Neural cell (in vitro differentiated cells): Measurements from ENCODE around the gene SECTM1. TPM values are rescaled to one million over a fixed set of nuclear protein-coding genes. Genes with fewer than 3 reads are reported as not detected.

Experiments
- H2AFZ ChIP-seq: fragments of 200-600, 300-800 bp; sonication (generic), shearing (Covaris generic); 2 replicates; pipeline ENCODE4 v1.6.0; 2014; ENCODE audit warnings: low read depth, mild to moderate bottlenecking, antibody characterized with exemption, low read length, moderate library complexity
- H3F3A ChIP-seq: fragments of 200-600 bp; shearing (Covaris generic); 2 replicates; pipeline ENCODE4 v1.6.1; 2016; ENCODE audit warnings: mild to moderate bottlenecking, moderate library complexity, mixed read lengths, antibody characterized with exemption, low read length; ENCODE audit not compliant: insufficient read depth, poor library complexity, severe bottlenecking
- H3K27ac ChIP-seq: fragments of 200-600, 300-800 bp; sonication (generic), shearing (Covaris generic); 2 replicates; pipeline ENCODE4 v1.5.1; 2014; ENCODE audit warnings: mild to moderate bottlenecking, low read length, moderate library complexity
- H3K27me3 ChIP-seq: fragments of 300-800, 200-600 bp; sonication (generic), shearing (Covaris generic); 2 replicates; pipeline ENCODE4 v1.6.0; 2014; ENCODE audit warnings: mild to moderate bottlenecking, low read depth, low read length, moderate library complexity; ENCODE audit not compliant: insufficient read depth
- H3K36me3 ChIP-seq: fragments of 300-800, 200-600 bp; sonication (generic), shearing (Covaris generic); 2 replicates; pipeline ENCODE4 v1.5.1; 2014; ENCODE audit warnings: mild to moderate bottlenecking, antibody characterized with exemption, low read length, moderate library complexity; ENCODE audit not compliant: insufficient read depth
- H3K4me2 ChIP-seq: fragments of 300-800, 200-600 bp; sonication (generic), shearing (Covaris generic); 2 replicates; pipeline ENCODE4 v1.6.0; 2014; ENCODE audit warnings: mild to moderate bottlenecking, low read length
- H3K4me3 ChIP-seq: fragments of 300-800, 200-600 bp; sonication (generic), shearing (Covaris generic); 2 replicates; pipeline ENCODE4 v1.5.1; 2014; ENCODE audit warnings: mild to moderate bottlenecking, low read length, moderate library complexity
- H3K79me2 ChIP-seq: fragments of 200-600 bp; shearing (Covaris generic); replicated peaks from 2 replicates; pipeline ENCODE4 v1.6.0; 2014; ENCODE audit warnings: mild to moderate bottlenecking, low read length, moderate library complexity; ENCODE audit not compliant: insufficient read depth
- H3K9ac ChIP-seq: fragments of 300-800, 200-600 bp; sonication (generic), shearing (Covaris generic); 2 replicates; pipeline ENCODE4 v1.6.1; 2016; ENCODE audit warnings: mild to moderate bottlenecking, low read length, mixed read lengths
- H3K9me2 ChIP-seq: fragments of 200-600 bp; shearing (Covaris generic); 2 replicates; pipeline ENCODE4 v1.6.1; 2016; ENCODE audit warnings: mild to moderate bottlenecking, low read length, mixed read lengths; ENCODE audit not compliant: insufficient read depth
- H3K9me3 ChIP-seq: fragments of 200-600, 300-800 bp; sonication (generic), shearing (Covaris generic); 2 replicates; pipeline ENCODE4 v1.6.1; 2016; ENCODE audit warnings: mild to moderate bottlenecking, mixed run types, low read length, moderate library complexity, mixed read lengths
- H4K20me1 ChIP-seq: fragments of 200-600 bp; shearing (Covaris generic); 2 replicates; pipeline ENCODE4 v1.6.1; 2016; ENCODE audit warnings: mild to moderate bottlenecking, mixed run types; ENCODE audit not compliant: insufficient read depth
- EP300 ChIP-seq: fragments of 450-650 bp; conservative IDR thresholded peaks from 2 replicates; pipeline ENCODE4 v1.6.1; 2014; ENCODE audit warnings: antibody characterized with exemption, mild to moderate bottlenecking, moderate library complexity; ENCODE audit not compliant: poor library complexity, severe bottlenecking
- EZH2 ChIP-seq: fragments of 200-600, 300-800 bp; shearing (Covaris generic), sonication (generic); IDR thresholded peaks from 2 replicates; pipeline ENCODE4 v1.6.1; 2014; ENCODE audit warnings: antibody characterized with exemption, low read length, borderline replicate concordance, mild to moderate bottlenecking; ENCODE audit not compliant: insufficient read depth, poor library complexity, severe bottlenecking
- MXI1 ChIP-seq: fragments of 450-650 bp; conservative IDR thresholded peaks from 2 replicates; pipeline ENCODE4 v1.6.1; 2014; ENCODE audit warnings: antibody characterized with exemption, mild to moderate bottlenecking; ENCODE audit not compliant: poor library complexity, severe bottlenecking
- POLR2AphosphoS5 ChIP-seq: IDR thresholded peaks from 2 replicates; pipeline ENCODE4 v1.6.1; 2012
- RAD21 ChIP-seq: fragments of 450-650 bp; conservative IDR thresholded peaks from 2 replicates; pipeline ENCODE4 v1.6.1; 2014; ENCODE audit warnings: antibody characterized with exemption, mild to moderate bottlenecking, moderate library complexity
- SMC3 ChIP-seq: fragments of 450-650 bp; conservative IDR thresholded peaks from 2 replicates; pipeline ENCODE4 v1.6.1; 2014; ENCODE audit warnings: antibody characterized with exemption, mild to moderate bottlenecking, moderate library complexity; ENCODE audit not compliant: poor library complexity
- TAF1 ChIP-seq: IDR thresholded peaks from 2 replicates; pipeline ENCODE4 v1.6.1; 2012; ENCODE audit warnings: low read depth
- polyA plus RNA-seq: library from polyadenylated mRNA; depleted of rRNA; stranded (reverse); fragments of >200 nt; gene quantifications from 2 replicates; pipeline ENCODE4 v1.2.3, GENCODE V29; 2014
- TF ChIP-seq, protein P1 (sequence below): IDR thresholded peaks from 2 replicates; pipeline ENCODE4 v1.6.1; 2012; ENCODE audit warnings: borderline replicate concordance
- TF ChIP-seq, protein P2 (sequence below): fragments of 450-650 bp; IDR thresholded peaks from 2 replicates; pipeline ENCODE4 v1.5.1; 2014; ENCODE audit warnings: antibody characterized with exemption, mild to moderate bottlenecking, moderate library complexity; ENCODE audit not compliant: poor library complexity, severe bottlenecking

The SECTM1 gene
- polyA plus RNA-seq, 1 donor from 2014 or later: not detected

DNA sequence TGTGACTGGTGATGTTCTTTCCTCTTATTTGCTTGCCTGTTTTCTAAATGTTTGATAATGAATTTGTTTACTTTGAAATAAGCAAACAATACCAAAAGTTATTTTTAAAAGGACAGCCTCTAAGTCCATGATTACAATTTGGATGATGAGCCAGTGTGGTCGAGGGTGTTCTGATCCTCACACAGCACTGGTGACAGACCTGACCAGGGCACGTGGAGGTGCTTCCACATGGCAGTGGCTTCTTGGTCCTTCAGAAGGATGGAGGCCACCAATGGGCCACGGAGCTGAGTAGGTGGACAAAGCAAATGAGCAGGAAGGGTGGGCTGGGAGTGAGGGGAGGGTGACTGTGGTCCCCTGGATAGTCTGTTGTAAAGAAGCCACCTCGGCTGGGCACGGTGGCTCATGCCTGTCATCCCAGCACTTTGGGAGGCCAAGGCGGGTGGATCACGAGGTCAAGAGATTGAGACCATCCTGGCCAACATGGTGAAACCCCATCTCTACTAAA lies 21.3 kb upstream of the SECTM1 start:
- H3K4me2 ChIP-seq: no peak overlapping the region
- no peaks in the 10 kb centered on the region for H3F3A ChIP-seq
- H3K36me3 ChIP-seq: no peaks in the 10 kb centered on the region
- H3K27me3 ChIP-seq: peaks cover 5% of the 10 kb centered on the region
- no peaks in the 10 kb centered on the region for H4K20me1 ChIP-seq
- no peak overlapping the region for H3K9ac ChIP-seq
- H3K4me3 ChIP-seq: no peak overlapping the region
- no peak overlapping the region for H3K27ac ChIP-seq
- no peak for TF ChIP-seq EP300
- no peak for TF ChIP-seq SMC3
- TF ChIP-seq POLR2AphosphoS5: no peak
- TF ChIP-seq, protein P1, sequence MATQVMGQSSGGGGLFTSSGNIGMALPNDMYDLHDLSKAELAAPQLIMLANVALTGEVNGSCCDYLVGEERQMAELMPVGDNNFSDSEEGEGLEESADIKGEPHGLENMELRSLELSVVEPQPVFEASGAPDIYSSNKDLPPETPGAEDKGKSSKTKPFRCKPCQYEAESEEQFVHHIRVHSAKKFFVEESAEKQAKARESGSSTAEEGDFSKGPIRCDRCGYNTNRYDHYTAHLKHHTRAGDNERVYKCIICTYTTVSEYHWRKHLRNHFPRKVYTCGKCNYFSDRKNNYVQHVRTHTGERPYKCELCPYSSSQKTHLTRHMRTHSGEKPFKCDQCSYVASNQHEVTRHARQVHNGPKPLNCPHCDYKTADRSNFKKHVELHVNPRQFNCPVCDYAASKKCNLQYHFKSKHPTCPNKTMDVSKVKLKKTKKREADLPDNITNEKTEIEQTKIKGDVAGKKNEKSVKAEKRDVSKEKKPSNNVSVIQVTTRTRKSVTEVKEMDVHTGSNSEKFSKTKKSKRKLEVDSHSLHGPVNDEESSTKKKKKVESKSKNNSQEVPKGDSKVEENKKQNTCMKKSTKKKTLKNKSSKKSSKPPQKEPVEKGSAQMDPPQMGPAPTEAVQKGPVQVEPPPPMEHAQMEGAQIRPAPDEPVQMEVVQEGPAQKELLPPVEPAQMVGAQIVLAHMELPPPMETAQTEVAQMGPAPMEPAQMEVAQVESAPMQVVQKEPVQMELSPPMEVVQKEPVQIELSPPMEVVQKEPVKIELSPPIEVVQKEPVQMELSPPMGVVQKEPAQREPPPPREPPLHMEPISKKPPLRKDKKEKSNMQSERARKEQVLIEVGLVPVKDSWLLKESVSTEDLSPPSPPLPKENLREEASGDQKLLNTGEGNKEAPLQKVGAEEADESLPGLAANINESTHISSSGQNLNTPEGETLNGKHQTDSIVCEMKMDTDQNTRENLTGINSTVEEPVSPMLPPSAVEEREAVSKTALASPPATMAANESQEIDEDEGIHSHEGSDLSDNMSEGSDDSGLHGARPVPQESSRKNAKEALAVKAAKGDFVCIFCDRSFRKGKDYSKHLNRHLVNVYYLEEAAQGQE: no peak
- TF ChIP-seq, protein P2, sequence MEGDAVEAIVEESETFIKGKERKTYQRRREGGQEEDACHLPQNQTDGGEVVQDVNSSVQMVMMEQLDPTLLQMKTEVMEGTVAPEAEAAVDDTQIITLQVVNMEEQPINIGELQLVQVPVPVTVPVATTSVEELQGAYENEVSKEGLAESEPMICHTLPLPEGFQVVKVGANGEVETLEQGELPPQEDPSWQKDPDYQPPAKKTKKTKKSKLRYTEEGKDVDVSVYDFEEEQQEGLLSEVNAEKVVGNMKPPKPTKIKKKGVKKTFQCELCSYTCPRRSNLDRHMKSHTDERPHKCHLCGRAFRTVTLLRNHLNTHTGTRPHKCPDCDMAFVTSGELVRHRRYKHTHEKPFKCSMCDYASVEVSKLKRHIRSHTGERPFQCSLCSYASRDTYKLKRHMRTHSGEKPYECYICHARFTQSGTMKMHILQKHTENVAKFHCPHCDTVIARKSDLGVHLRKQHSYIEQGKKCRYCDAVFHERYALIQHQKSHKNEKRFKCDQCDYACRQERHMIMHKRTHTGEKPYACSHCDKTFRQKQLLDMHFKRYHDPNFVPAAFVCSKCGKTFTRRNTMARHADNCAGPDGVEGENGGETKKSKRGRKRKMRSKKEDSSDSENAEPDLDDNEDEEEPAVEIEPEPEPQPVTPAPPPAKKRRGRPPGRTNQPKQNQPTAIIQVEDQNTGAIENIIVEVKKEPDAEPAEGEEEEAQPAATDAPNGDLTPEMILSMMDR: no peak
- TF ChIP-seq MXI1: no peak
- TF ChIP-seq TAF1: no peak
- no peak for TF ChIP-seq RAD21
- TF ChIP-seq EZH2: no peak
- no peak overlapping the region for H2AFZ ChIP-seq
- no peaks in the 10 kb centered on the region for H3K9me2 ChIP-seq
- H3K9me3 ChIP-seq: no peaks in the 10 kb centered on the region
- H3K79me2 ChIP-seq: no peaks in the 10 kb centered on the region

DNA sequence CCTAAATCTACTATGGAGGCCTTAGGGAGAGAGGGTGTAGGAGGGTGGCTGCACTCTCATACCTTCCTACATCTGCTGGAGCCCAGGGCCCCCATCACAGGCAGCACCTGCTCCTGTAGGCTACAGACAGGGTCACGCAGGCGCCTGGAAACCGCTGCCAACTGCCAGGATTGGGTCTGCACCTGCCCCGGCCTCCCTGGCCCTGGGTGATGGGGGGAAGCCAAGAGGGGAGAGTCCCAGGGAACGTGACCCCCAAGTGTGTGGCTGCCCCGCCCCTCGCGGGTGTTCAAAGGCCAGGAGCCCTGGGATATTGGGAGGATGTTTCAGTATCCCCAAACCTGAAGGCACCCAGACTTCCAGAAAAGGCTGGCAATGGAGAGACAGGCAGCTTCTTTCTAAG lies 19.9 kb upstream of the SECTM1 start:
- H3K79me2 ChIP-seq: no peaks in the 10 kb centered on the region
- H3K27me3 ChIP-seq: no peaks in the 10 kb centered on the region
- no peak overlapping the region for H3K4me3 ChIP-seq
- H2AFZ ChIP-seq: no peak overlapping the region
- TF ChIP-seq TAF1 (no peak), SMC3 (no peak), EZH2 (no peak), POLR2AphosphoS5 (no peak), RAD21 (no peak), MXI1 (no peak), EP300 (no peak)
- TF ChIP-seq, protein P1: no peak
- no peaks in the 10 kb centered on the region for H3K9me3 ChIP-seq
- H3K9ac ChIP-seq: no peak overlapping the region
- no peak overlapping the region for H3K27ac ChIP-seq
- H4K20me1 ChIP-seq: no peaks in the 10 kb centered on the region
- no peaks in the 10 kb centered on the region for H3K9me2 ChIP-seq
- H3K4me2 ChIP-seq: no peak overlapping the region
- H3K36me3 ChIP-seq: no peaks in the 10 kb centered on the region
- no peaks in the 10 kb centered on the region for H3F3A ChIP-seq
